Measurements from ENCODE around the gene ADAM12.
"Not testable (repeated sequence)": the region's sequence is repeated elsewhere in the genome, so short reads cannot be mapped to it uniquely, and the experiment has no call there.

The ADAM12 gene

GRCh38 chr10:125995726-125996304 lies 392.5 kb downstream of the ADAM12 start:
- DNase-seq, result no peak

DNA sequence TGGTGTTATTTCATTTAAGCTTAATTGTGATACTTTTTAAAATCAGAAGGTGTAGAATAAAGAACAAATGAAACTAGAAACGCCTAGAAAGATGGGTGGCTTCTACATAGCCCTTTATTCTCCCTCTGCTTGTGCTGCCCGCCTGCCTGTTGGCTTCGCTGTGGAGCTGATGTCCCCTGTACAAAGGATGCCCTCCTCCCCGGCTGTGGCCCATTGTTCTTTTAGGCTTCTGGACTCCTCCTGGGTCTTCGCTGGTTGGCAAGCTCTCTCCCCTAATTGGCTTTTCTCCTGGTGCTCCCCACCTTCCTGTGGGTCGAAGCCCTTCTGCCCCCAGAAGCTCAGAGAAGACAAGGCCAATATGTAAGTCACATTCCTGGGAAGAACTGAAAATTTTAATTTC lies 393.7 kb downstream of the ADAM12 start:
- no peak for DNase-seq

DNA sequence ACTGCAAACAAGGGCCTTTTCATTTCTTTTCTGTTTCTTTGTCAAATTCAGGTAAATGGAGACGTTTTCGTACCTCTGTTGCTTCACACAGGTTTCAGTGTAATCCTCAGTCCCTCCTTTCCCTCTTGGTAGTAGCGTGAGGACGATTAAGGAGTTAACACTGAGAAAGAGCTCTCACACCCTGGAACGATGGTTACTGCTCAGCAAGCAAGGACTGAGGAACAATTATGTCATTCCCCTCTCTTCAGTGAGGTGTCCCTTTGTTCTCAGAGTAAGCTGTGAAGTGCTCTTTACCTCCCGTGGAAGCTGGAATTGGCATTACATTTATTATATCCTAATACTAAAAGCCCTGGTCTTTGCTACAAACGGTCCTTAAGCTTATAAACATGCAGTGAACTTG lies 396.0 kb downstream of the ADAM12 start:
- DNase-seq, result no peak

GRCh38 chr10:125991392-125991791 lies 396.9 kb downstream of the ADAM12 start:
- DNase-seq, result no peak

- no peak for DNase-seq
These were observed 397.3 kb downstream of the ADAM12 start for GRCh38 chr10:125990974-125991373.

GRCh38 chr10:125989791-125990190 lies 398.5 kb downstream of the ADAM12 start:
- DNase-seq, result no peak

DNA sequence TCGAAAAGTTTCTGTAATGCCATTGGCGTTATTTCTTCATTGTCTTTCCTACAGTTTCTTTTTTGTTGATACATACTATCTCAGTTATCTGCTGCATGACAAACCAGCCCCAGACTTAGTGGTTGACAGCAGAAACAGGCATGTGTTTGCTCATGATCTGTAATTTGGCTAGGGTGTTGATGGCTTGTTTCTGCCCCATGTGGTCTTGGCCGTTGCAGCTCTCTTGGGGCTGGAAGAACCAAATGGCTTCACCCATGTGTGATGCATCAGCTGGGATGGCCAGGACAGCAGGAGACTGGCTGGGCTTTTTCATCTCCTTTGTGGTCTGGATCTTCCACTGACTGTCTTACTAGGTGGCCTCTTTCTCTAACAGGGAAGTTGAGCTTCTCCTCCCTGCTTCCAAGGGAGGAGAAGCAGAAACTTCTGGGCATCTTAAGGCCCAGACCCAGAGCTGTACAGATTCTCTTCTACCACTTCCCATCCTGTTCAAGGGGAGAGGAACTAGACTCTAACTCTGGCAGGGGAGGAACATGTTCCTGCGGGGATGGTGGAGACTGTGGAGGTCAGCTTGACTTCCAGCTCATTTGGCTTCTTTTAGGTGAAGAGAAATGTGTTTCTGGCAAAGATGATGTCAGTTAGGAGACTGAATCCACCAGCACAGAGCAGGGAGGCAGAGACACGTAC lies 402.6 kb downstream of the ADAM12 start:
- no peak for DNase-seq

GRCh38 chr10:125984865-125985495 lies 403.3 kb downstream of the ADAM12 start:
- no peak for DNase-seq

GRCh38 chr10:125984346-125984745 lies 403.9 kb downstream of the ADAM12 start:
- DNase-seq, result no peak

DNA sequence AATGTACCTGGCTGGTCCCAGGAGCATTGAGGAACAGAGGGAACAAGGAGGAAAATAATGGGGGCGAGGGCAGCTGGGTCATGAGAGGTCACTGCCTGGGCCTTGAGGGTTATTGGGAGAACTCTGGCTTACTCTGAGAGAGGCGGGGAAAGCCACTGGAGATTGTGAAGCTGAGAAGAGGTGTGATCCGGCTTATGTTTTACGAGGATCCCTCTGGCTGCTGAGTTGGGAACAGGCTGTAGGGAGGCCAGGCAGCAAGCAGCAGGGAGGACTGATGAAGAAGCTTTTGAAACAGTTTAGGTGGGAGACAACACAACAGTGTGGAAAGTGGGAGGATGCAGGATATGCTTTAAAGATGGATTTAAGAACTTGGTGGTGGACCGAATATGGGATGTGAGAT lies 404.6 kb downstream of the ADAM12 start:
- no peak for DNase-seq

DNA sequence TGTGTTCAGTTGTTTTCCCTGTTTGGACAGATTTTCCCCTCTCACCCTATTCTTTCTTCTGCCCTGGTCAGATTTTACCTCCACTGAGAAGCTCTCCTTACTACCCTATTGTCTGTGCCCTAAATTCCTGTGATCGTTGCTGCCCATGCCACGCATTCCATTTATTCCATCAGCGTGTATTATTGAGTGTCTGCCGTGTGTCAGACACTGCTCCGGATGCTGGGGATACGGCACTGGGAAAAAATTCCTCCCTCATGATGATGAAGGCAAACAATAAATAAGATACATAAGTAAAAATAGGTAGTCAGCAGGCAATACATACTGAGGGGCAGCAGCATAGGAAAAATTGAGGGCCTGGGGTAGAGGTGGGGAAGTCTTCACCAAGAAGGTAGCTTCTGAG lies 405.1 kb downstream of the ADAM12 start:
- DNase-seq, result no peak

- DNase-seq, result peak in 30 of 58 donors; percentile 3 to 64 (median 12)
These were observed 405.9 kb downstream of the ADAM12 start for GRCh38 chr10:125982260-125982948.

DNA sequence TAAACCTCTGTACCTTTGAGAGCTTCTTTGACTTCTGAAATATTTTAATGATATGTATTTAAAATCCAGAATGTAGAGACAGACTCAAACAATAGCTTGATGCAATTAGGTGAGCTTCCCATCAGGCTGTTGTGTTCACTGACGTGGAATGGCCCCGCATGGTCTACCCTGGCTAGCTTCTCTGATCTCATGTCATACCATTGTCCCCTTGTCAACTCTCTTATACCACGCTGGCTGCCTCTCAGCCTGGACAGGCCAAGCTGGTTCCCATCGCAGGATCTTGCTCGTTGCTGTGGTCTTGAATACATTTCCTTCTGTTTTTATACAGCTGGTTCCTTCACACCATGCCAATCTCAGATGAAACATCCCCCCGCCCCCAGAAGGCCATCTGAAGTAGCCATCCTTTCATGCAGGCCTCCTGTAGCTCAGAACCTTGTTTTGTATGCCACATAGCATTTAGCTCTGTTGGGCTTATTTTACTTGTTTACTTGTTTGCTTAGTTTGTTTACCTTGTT lies 407.7 kb downstream of the ADAM12 start:
- no peak for DNase-seq

DNA sequence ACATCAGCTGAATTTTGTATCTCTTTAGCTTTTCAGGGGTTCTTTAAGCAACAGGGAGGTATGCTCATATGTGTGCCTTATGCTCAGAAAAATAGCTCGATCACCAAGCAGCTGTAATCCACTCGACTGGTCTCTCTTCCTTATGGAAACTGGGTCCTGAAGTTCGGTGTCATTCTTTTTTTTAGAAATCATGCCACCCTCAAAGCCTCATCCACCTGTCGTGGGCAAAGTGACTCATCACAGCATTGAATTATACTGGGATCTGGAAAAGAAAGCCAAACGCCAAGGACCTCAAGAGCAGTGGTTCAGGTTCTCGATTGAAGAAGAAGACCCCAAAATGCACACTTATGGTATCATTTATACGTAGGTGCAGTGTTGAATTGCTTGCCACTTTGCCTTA lies 408.3 kb downstream of the ADAM12 start:
- no peak for DNase-seq

GRCh38 chr10:125976960-125977605 lies 411.2 kb downstream of the ADAM12 start:
- DNase-seq, result no peak

DNA sequence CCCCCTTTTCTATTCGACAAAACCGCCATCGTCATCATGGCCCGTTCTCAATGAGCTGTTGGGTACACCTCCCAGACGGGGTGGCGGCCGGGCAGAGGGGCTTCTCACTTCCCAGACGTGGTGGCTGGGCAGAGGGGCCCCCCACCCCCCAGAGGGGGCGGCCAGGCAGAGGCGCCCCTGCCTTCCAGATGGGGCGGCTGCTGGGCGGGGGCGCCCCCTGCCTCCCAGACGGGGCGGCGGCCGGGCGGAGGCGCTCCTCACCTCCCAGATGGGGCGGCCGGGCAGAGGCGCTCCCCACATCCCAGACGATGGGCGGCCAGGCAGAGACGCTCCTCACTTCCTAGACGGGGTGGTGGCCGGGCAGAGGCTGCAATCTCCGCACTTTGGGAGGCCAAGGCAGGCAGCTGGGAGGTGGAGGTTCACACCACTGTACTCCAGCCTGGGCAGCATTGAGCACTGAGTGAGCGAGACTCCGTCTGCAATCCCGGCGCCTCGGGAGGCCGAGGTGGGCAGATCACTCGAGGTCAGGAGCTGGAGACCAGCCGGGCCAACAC lies 418.1 kb downstream of the ADAM12 start:
- DNase-seq, result not testable (repeated sequence)

- no peak for DNase-seq
These were observed 420.7 kb downstream of the ADAM12 start for GRCh38 chr10:125967533-125967932.

GRCh38 chr10:125964558-125964957 lies 423.7 kb downstream of the ADAM12 start:
- no peak for DNase-seq
